ENCODE data around the gene CDK19. TPM values are rescaled to one million over a fixed set of nuclear protein-coding genes. Genes with fewer than 3 reads are reported as not detected.
A peak's percentile ranks its signal among the peaks of the same experiment; 100 is the strongest.

Gene CDK19
- total RNA-seq, 2 donors from 2014 or later, result 16.8 to 20.8 TPM

GRCh38 chr6:110614106-110614505 is 201.2 kb downstream of the CDK19 start:
- H3K27me3 Mint-ChIP-seq (ENCODE audit: insufficient read depth), result no peaks in the 10 kb centered on the region
- no peaks in the 10 kb centered on the region for H3K9me3 Mint-ChIP-seq
- H3K4me3 Mint-ChIP-seq, result peak overlapping the region; percentile 9
- H3K4me1 ChIP-seq (ENCODE audit: control insufficient read depth, insufficient read depth, low read length), result peaks cover 28% of the 10 kb centered on the region
- peaks cover 69% of the 10 kb centered on the region for H3K4me1 Mint-ChIP-seq
- peaks cover 26% of the 10 kb centered on the region for H3K36me3 Mint-ChIP-seq (ENCODE audit: low read depth)
- no peak overlapping the region for H3K27ac ChIP-seq (ENCODE audit: low read depth, low read length)
- DNase-seq, result no peak
- 29 to 30% methylated on average over 1 of the region's 1 CpG for WGBS, 2 experiments (ENCODE audit: insufficient coverage in 1 of 2, insufficient read length in 1 of 2)
- H3K4me3 ChIP-seq (ENCODE audit: low read length), result peak overlapping the region; percentile 21
- no peaks in the 10 kb centered on the region for H3K27me3 ChIP-seq (ENCODE audit: control insufficient read depth, insufficient read depth, low read length, poor library complexity, severe bottlenecking)
- H3K9me3 ChIP-seq (ENCODE audit: control insufficient read depth, low read length), result no peaks in the 10 kb centered on the region
- TF ChIP-seq CTCF (conservative IDR thresholded peaks at IDR 0.05), result no peak
- peaks cover 16% of the 10 kb centered on the region for H3K36me3 ChIP-seq (ENCODE audit: control insufficient read depth, insufficient read depth, low read length)
- no peak overlapping the region for H3K9ac ChIP-seq (ENCODE audit: extremely low read depth, low read length, poor library complexity, severe bottlenecking)
- peak overlapping the region; percentile 84 for H3K27ac Mint-ChIP-seq

- H3K27ac Mint-ChIP-seq, result no peak overlapping the region
- H3K9me3 Mint-ChIP-seq, result no peaks in the 10 kb centered on the region
- Histone ChIP-seq H3K9me3 (ENCODE audit: control insufficient read depth, low read length) (no peaks in the 10 kb centered on the region), H3K27me3 (ENCODE audit: control insufficient read depth, insufficient read depth, low read length, poor library complexity, severe bottlenecking) (no peaks in the 10 kb centered on the region), H3K4me3 (ENCODE audit: low read length) (no peak overlapping the region), H3K36me3 (ENCODE audit: control insufficient read depth, insufficient read depth, low read length) (peaks cover 16% of the 10 kb centered on the region), H3K4me1 (ENCODE audit: control insufficient read depth, insufficient read depth, low read length) (peaks cover 23% of the 10 kb centered on the region), H3K27ac (ENCODE audit: low read depth, low read length) (no peak overlapping the region), H3K9ac (ENCODE audit: extremely low read depth, low read length, poor library complexity, severe bottlenecking) (no peak overlapping the region)
- DNase-seq, result no peak
- peaks cover 61% of the 10 kb centered on the region for H3K4me1 Mint-ChIP-seq
- H3K36me3 Mint-ChIP-seq (ENCODE audit: low read depth), result peaks cover 26% of the 10 kb centered on the region
- TF ChIP-seq CTCF (conservative IDR thresholded peaks at IDR 0.05), result no peak
- WGBS, 2 experiments (ENCODE audit: insufficient coverage in 1 of 2, insufficient read length in 1 of 2), result 83 to 88% methylated on average over 4 to 6 of the region's 6 CpGs
- H3K4me3 Mint-ChIP-seq, result no peak overlapping the region
- no peaks in the 10 kb centered on the region for H3K27me3 Mint-ChIP-seq (ENCODE audit: insufficient read depth)
These were observed 201.9 kb downstream of the CDK19 start for GRCh38 chr6:110613356-110613755.

GRCh38 chr6:110612298-110612697 is 203.0 kb downstream of the CDK19 start:
- no peak for TF ChIP-seq CTCF (conservative IDR thresholded peaks at IDR 0.05)
- no peak overlapping the region for H3K27ac Mint-ChIP-seq
- no peak overlapping the region for H3K4me3 Mint-ChIP-seq

More at GRCh38 chr6:110612298-110612697, 203.0 kb downstream of the CDK19 start:
- no peaks in the 10 kb centered on the region for H3K9me3 Mint-ChIP-seq
- Histone ChIP-seq H3K27ac (ENCODE audit: low read depth, low read length) (no peak overlapping the region), H3K9ac (ENCODE audit: extremely low read depth, low read length, poor library complexity, severe bottlenecking) (no peak overlapping the region), H3K27me3 (ENCODE audit: control insufficient read depth, insufficient read depth, low read length, poor library complexity, severe bottlenecking) (no peaks in the 10 kb centered on the region), H3K4me3 (ENCODE audit: low read length) (no peak overlapping the region), H3K9me3 (ENCODE audit: control insufficient read depth, low read length) (no peaks in the 10 kb centered on the region), H3K4me1 (ENCODE audit: control insufficient read depth, insufficient read depth, low read length) (peaks cover 21% of the 10 kb centered on the region), H3K36me3 (ENCODE audit: control insufficient read depth, insufficient read depth, low read length) (peaks cover 16% of the 10 kb centered on the region)
- peaks cover 22% of the 10 kb centered on the region for H3K36me3 Mint-ChIP-seq (ENCODE audit: low read depth)
- no peaks in the 10 kb centered on the region for H3K27me3 Mint-ChIP-seq (ENCODE audit: insufficient read depth)
- peaks cover 56% of the 10 kb centered on the region for H3K4me1 Mint-ChIP-seq
- DNase-seq, result no peak
- WGBS, 2 experiments (ENCODE audit: insufficient coverage in 1 of 2, insufficient read length in 1 of 2), result 83% methylated on average over 1 of the region's 1 CpG; no CpG with 5 or more reads in 1 of the 2 experiments
